ENCODE results near the gene TENM3. TPM values are rescaled to one million over a fixed set of nuclear protein-coding genes. Genes with fewer than 3 reads are reported as not detected.

The TENM3 gene
- total and polyA plus RNA-seq, 10 of the 15 experiments (the other 5 are each of a cell fraction or from before 2014, with no cell fraction given), result 0.01 to 1.7 (median 0.08) TPM; not detected in 2

DNA sequence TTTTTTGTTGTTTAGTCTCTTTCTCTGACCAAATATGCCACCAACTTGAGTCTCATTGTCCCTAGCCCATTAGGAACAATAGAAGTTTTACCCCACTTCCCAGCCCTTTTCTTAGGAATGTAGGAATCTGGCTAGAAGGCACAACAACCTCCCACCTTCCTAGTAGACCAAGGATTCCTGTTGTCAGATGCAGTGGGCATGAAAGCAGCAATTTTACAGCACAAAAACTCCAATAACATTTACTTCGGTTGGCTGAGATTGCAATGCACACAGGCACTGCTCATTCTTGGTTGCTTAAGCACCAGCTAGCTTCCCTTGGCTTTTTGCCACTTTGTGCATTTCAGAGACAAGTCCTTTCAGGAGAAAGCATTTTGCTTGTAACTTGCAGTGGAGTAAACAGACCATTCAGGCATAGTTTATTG lies 312.8 kb downstream of the TENM3 start (continued):
- TF ChIP-seq, protein P1, sequence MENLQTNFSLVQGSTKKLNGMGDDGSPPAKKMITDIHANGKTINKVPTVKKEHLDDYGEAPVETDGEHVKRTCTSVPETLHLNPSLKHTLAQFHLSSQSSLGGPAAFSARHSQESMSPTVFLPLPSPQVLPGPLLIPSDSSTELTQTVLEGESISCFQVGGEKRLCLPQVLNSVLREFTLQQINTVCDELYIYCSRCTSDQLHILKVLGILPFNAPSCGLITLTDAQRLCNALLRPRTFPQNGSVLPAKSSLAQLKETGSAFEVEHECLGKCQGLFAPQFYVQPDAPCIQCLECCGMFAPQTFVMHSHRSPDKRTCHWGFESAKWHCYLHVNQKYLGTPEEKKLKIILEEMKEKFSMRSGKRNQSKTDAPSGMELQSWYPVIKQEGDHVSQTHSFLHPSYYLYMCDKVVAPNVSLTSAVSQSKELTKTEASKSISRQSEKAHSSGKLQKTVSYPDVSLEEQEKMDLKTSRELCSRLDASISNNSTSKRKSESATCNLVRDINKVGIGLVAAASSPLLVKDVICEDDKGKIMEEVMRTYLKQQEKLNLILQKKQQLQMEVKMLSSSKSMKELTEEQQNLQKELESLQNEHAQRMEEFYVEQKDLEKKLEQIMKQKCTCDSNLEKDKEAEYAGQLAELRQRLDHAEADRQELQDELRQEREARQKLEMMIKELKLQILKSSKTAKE (IDR thresholded peaks at IDR 0.05; ENCODE audit: low read depth, poor library complexity, severe bottlenecking), result no peak
- TF ChIP-seq TCF3 (IDR thresholded peaks at IDR 0.05; ENCODE audit: borderline replicate concordance, insufficient read depth, low read depth, low read length), result no peak
- TF ChIP-seq, protein P2, sequence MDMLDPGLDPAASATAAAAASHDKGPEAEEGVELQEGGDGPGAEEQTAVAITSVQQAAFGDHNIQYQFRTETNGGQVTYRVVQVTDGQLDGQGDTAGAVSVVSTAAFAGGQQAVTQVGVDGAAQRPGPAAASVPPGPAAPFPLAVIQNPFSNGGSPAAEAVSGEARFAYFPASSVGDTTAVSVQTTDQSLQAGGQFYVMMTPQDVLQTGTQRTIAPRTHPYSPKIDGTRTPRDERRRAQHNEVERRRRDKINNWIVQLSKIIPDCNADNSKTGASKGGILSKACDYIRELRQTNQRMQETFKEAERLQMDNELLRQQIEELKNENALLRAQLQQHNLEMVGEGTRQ (IDR thresholded peaks at IDR 0.05; ENCODE audit: borderline replicate concordance, low read depth, low read length), result no peak
- no peak for TF ChIP-seq RAD51 (IDR thresholded peaks at IDR 0.05)
- no peak for TF ChIP-seq CHD4 (IDR thresholded peaks at IDR 0.05)

DNA sequence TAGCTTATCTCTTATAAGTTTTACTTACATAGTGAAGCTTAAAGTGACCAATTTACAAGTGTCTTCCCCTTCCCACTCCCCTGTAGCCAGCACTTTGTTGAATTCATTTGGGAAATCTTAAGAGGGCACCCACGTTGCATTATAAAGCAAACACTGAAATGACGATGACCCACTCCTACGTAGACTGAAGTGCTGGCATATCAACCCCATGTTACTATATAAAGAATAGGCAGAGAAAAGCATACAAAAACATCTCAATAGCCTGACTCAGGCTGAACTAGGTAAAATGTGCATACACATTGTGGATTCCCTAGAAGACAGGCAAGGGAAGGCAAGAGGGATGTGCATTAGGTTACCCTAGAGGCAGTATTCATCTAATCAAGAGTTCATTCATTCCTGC lies 313.4 kb downstream of the TENM3 start:
- Histone ChIP-seq H3K4me2 (ENCODE audit: control insufficient read depth, insufficient read depth) (no peak overlapping the region), H3K9me3 (replicated peaks; ENCODE audit: control insufficient read depth, insufficient read depth, low read length) (no peaks in the 10 kb centered on the region), H4K20me1 (ENCODE audit: control insufficient read depth, insufficient read depth) (no peaks in the 10 kb centered on the region), H3K36me3 (ENCODE audit: control insufficient read depth in 2 of 2, insufficient read depth in 2 of 2, low read length in 1 of 2) (no peaks in the 10 kb centered on the region), H3K27ac (ENCODE audit: control insufficient read depth, insufficient read depth) (no peak overlapping the region), H3K4me1 (ENCODE audit: control insufficient read depth, insufficient read depth, low read length) (no peaks in the 10 kb centered on the region), H2AFZ (ENCODE audit: control insufficient read depth, low read depth, low read length) (no peak overlapping the region), H3K4me3 (no peak overlapping the region), H3K9ac (ENCODE audit: control insufficient read depth, insufficient read depth, low read length) (no peak overlapping the region), H3K27me3 (replicated peaks in 1 of 2; ENCODE audit: control insufficient read depth in 2 of 2, insufficient read depth in 2 of 2, low read length in 1 of 2) (no peaks in the 10 kb centered on the region), H3K79me2 (ENCODE audit: control insufficient read depth, insufficient read depth, low read length) (no peaks in the 10 kb centered on the region)
- intact Hi-C loops (cut with micrococcal nuclease; ENCODE audit: unreplicated experiment) (no loop called here), in situ Hi-C loops (cut with MboI) (no loop called here)
- ChIA-PET POLR2A (interaction anchor here (1.2 kb wide), 1 partner anchor 11 kb away, joined by 3 read pairs; no protein-coding TSS in a partner anchor), SMC1A (ENCODE audit: uncharacterized antibody, unreplicated experiment) (interaction anchor here (1.1 kb wide), 1 partner anchor 20 kb away, joined by 3 read pairs; no protein-coding TSS in a partner anchor), CTCF (interaction anchor here (1.4 kb wide), 1 partner anchor 11 kb away, joined by 3 read pairs; no protein-coding TSS in a partner anchor), RAD21 (ENCODE audit: unreplicated experiment) (interaction anchor here (1.0 kb wide), 1 partner anchor 36 kb away, joined by 3 read pairs; no protein-coding TSS in a partner anchor)
- FAIRE-seq (no peak), DNase-seq (ENCODE audit: low read depth, low spot score) (no peak), ATAC-seq (no peak)
- WGBS (ENCODE audit: insufficient coverage, insufficient replicate concordance, low lambda C conversion rate, missing lambda C conversion rate), result 50% methylated on average over 3 of the region's 3 CpGs
- no TSS peak for BruUV-seq (replicated peaks)
- no peak for TF ChIP-seq TAF1 (IDR thresholded peaks at IDR 0.05; ENCODE audit: borderline replicate concordance, low read depth, low read length)
- no peak for TF ChIP-seq SMARCA5 (IDR thresholded peaks at IDR 0.05)
- TF ChIP-seq SMAD1 (IDR thresholded peaks at IDR 0.05; ENCODE audit: low read depth, partially characterized antibody), result no peak
- no peak for TF ChIP-seq SP1 (IDR thresholded peaks at IDR 0.05; ENCODE audit: low read depth, low read length)
- TF ChIP-seq, protein P3, sequence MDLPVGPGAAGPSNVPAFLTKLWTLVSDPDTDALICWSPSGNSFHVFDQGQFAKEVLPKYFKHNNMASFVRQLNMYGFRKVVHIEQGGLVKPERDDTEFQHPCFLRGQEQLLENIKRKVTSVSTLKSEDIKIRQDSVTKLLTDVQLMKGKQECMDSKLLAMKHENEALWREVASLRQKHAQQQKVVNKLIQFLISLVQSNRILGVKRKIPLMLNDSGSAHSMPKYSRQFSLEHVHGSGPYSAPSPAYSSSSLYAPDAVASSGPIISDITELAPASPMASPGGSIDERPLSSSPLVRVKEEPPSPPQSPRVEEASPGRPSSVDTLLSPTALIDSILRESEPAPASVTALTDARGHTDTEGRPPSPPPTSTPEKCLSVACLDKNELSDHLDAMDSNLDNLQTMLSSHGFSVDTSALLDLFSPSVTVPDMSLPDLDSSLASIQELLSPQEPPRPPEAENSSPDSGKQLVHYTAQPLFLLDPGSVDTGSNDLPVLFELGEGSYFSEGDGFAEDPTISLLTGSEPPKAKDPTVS (IDR thresholded peaks at IDR 0.05; ENCODE audit: low read depth, low read length), result no peak
- TF ChIP-seq, protein P4, sequence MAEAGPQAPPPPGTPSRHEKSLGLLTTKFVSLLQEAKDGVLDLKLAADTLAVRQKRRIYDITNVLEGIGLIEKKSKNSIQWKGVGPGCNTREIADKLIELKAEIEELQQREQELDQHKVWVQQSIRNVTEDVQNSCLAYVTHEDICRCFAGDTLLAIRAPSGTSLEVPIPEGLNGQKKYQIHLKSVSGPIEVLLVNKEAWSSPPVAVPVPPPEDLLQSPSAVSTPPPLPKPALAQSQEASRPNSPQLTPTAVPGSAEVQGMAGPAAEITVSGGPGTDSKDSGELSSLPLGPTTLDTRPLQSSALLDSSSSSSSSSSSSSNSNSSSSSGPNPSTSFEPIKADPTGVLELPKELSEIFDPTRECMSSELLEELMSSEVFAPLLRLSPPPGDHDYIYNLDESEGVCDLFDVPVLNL (IDR thresholded peaks at IDR 0.05; ENCODE audit: low read depth, low read length), result no peak
- TF ChIP-seq, protein P5, sequence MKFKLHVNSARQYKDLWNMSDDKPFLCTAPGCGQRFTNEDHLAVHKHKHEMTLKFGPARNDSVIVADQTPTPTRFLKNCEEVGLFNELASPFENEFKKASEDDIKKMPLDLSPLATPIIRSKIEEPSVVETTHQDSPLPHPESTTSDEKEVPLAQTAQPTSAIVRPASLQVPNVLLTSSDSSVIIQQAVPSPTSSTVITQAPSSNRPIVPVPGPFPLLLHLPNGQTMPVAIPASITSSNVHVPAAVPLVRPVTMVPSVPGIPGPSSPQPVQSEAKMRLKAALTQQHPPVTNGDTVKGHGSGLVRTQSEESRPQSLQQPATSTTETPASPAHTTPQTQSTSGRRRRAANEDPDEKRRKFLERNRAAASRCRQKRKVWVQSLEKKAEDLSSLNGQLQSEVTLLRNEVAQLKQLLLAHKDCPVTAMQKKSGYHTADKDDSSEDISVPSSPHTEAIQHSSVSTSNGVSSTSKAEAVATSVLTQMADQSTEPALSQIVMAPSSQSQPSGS (IDR thresholded peaks at IDR 0.05; ENCODE audit: low read length), result no peak
- TF ChIP-seq PML (IDR thresholded peaks at IDR 0.05; ENCODE audit: low read length), result no peak
- no peak for TF ChIP-seq HDAC6 (IDR thresholded peaks at IDR 0.05; ENCODE audit: unreplicated experiment)
- TF ChIP-seq TCF3 (IDR thresholded peaks at IDR 0.05; ENCODE audit: borderline replicate concordance, insufficient read depth, low read depth, low read length), result no peak
- no peak for TF ChIP-seq EGR1 (IDR thresholded peaks at IDR 0.05; ENCODE audit: borderline replicate concordance in 1 of 2, low read depth in 2 of 2, low read length in 2 of 2)
- no peak for TF ChIP-seq RCOR1 (conservative IDR thresholded peaks at IDR 0.05; ENCODE audit: low read depth, low read length)

All from GM12878 (cell line).